Esophagus muscularis mucosa (tissue), 3 donors: ENCODE data around the gene ABHD12.

Experiments used
- CTCF ChIP-seq, 3 experiments: fragments of 200-600 bp in 2 of 3; fragments of 450-650 bp in 1 of 3; sonication (generic) in 2 of 3; IDR thresholded peaks; one replicate each; pipeline ENCODE4 v1.5.1; 2017 to 2019; ENCODE audit warnings: antibody characterized with exemption in 3 of 3, mild to moderate bottlenecking in 2 of 3, moderate library complexity in 1 of 3
- POLR2AphosphoS5 ChIP-seq, 2 donors: sonication (generic); formaldehyde crosslinking; IDR thresholded peaks; one replicate each; pipeline ENCODE4 v1.6.1; 2017; ENCODE audit warnings: antibody characterized with exemption in 2 of 2

- TF ChIP-seq CTCF (IDR thresholded peaks at IDR 0.05) = no peak
- TF ChIP-seq POLR2AphosphoS5 (IDR thresholded peaks at IDR 0.05) = no peak
These were observed 82.5 kb downstream of the ABHD12 start for GRCh38 chr20:25308083-25308491.
